Neuronal stem cell (in vitro differentiated cells): Measurements from ENCODE around the gene CDKL1.

Experiments
- DNase-seq: peaks from one replicate; pipeline ENCODE4 v3.0.0-alpha.2; 2013; ENCODE audit warnings: low spot score
- H2AFZ ChIP-seq: one replicate; pipeline ENCODE4 v1.6.1; 2013; ENCODE audit warnings: mild to moderate bottlenecking, low read length, inconsistent platforms
- H2AK5ac ChIP-seq: 2 replicates; pipeline ENCODE4 v1.6.1; 2013; ENCODE audit warnings: low read depth, mild to moderate bottlenecking, inconsistent platforms, low read length, moderate library complexity, mixed read lengths
- H2BK120ac ChIP-seq: 2 replicates; pipeline ENCODE4 v1.6.1; 2013; ENCODE audit warnings: low read depth, mild to moderate bottlenecking, inconsistent platforms, low read length, moderate library complexity, mixed read lengths
- H2BK12ac ChIP-seq: one replicate; pipeline ENCODE4 v1.6.1; 2013; ENCODE audit warnings: low read length, inconsistent platforms
- H2BK15ac ChIP-seq: 2 replicates; pipeline ENCODE4 v1.6.1; 2013; ENCODE audit warnings: mild to moderate bottlenecking, low read length, inconsistent platforms, mixed read lengths
- H2BK5ac ChIP-seq: one replicate; pipeline ENCODE4 v1.6.1; 2013; ENCODE audit warnings: inconsistent platforms, mild to moderate bottlenecking, low read length, moderate library complexity
- H3K14ac ChIP-seq: one replicate; pipeline ENCODE4 v1.6.1; 2013; ENCODE audit warnings: low read length, inconsistent platforms
- H3K18ac ChIP-seq: 2 replicates; pipeline ENCODE4 v1.6.1; 2013; ENCODE audit warnings: low read length, inconsistent platforms
- H3K23ac ChIP-seq: 2 replicates; pipeline ENCODE4 v1.6.1; 2013; ENCODE audit warnings: low read depth, mild to moderate bottlenecking, mixed read lengths, low read length, inconsistent platforms; ENCODE audit not compliant: poor library complexity
- H3K27ac ChIP-seq: replicated peaks from 3 replicates; pipeline ENCODE4 v1.5.1; 2013; ENCODE audit warnings: low read length, inconsistent platforms
- H3K27me3 ChIP-seq, 3 experiments: 2 replicates each; pipeline ENCODE4 v1.6.1; 2013; ENCODE audit warnings: low read length in 3 of 3, mild to moderate bottlenecking in 2 of 3, inconsistent platforms in 1 of 3, low read depth in 1 of 3, mixed read lengths in 1 of 3, moderate library complexity in 1 of 3; ENCODE audit not compliant: control insufficient read depth in 3 of 3, insufficient read depth in 3 of 3
- H3K36me3 ChIP-seq, 2 donors: replicated peaks in 1 of 2; 2 replicates each; pipeline ENCODE4 v1.6.1; 2013; ENCODE audit warnings: low read length in 2 of 2; ENCODE audit not compliant: control insufficient read depth in 2 of 2, insufficient read depth in 2 of 2
- H3K4ac ChIP-seq: 2 replicates; pipeline ENCODE4 v1.6.1; 2013; ENCODE audit warnings: inconsistent platforms, mild to moderate bottlenecking, low read length, moderate library complexity
- H3K4me1 ChIP-seq, 2 donors: 1 replicate in 1 of 2; 2 replicates in 1 of 2; pipeline ENCODE4 v1.6.1; 2013; ENCODE audit warnings: low read length in 2 of 2, low read depth in 1 of 2; ENCODE audit not compliant: control insufficient read depth in 2 of 2, insufficient read depth in 1 of 2
- H3K4me2 ChIP-seq: one replicate; pipeline ENCODE4 v1.6.1; 2013; ENCODE audit warnings: mild to moderate bottlenecking, low read length, inconsistent platforms; ENCODE audit not compliant: insufficient read depth, poor library complexity, severe bottlenecking
- H3K4me3 ChIP-seq, 2 donors: 2 replicates each; pipeline ENCODE4 v1.5.1; 2013; ENCODE audit warnings: low read length in 2 of 2, mild to moderate bottlenecking in 2 of 2, inconsistent platforms in 1 of 2, moderate library complexity in 1 of 2
- H3K79me1 ChIP-seq: one replicate; pipeline ENCODE4 v1.6.1; 2013; ENCODE audit warnings: low read depth, mild to moderate bottlenecking, inconsistent platforms, low read length, moderate library complexity
- H3K9ac ChIP-seq: one replicate; pipeline ENCODE4 v1.6.1; 2013; ENCODE audit warnings: mild to moderate bottlenecking, low read depth, low read length, inconsistent platforms; ENCODE audit not compliant: poor library complexity
- H3K9me3 ChIP-seq, 2 donors: replicated peaks in 1 of 2; 2 replicates each; pipeline versions ENCODE3 to v1.6.1; 2013; ENCODE audit warnings: low read length in 2 of 2, mild to moderate bottlenecking in 2 of 2, inconsistent platforms in 1 of 2, low read depth in 1 of 2, mixed read lengths in 1 of 2, moderate library complexity in 1 of 2; ENCODE audit not compliant: control insufficient read depth in 2 of 2, insufficient read depth in 1 of 2
- H4K8ac ChIP-seq: one replicate; pipeline ENCODE4 v1.6.1; 2013; ENCODE audit warnings: low read depth, mild to moderate bottlenecking, inconsistent platforms, low read length, moderate library complexity
- H4K91ac ChIP-seq: one replicate; pipeline ENCODE4 v1.6.1; 2013; ENCODE audit warnings: low read length, low read depth, mild to moderate bottlenecking, inconsistent platforms; ENCODE audit not compliant: poor library complexity
- WGBS, 2 donors: extraction: QIAGEN DNeasy Blood & Tissue Kit; methylation state at CpG; one replicate each; pipeline ENCODE4 v1.1.7; 2013; ENCODE audit warnings: missing lambda C conversion rate in 2 of 2, mixed read lengths in 1 of 2; ENCODE audit not compliant: insufficient read length in 2 of 2, insufficient replicate concordance in 1 of 2; ENCODE audit errors: extremely low coverage in 2 of 2; 5-methylcytosine and 5-hydroxymethylcytosine counted together

The CDKL1 gene

DNA sequence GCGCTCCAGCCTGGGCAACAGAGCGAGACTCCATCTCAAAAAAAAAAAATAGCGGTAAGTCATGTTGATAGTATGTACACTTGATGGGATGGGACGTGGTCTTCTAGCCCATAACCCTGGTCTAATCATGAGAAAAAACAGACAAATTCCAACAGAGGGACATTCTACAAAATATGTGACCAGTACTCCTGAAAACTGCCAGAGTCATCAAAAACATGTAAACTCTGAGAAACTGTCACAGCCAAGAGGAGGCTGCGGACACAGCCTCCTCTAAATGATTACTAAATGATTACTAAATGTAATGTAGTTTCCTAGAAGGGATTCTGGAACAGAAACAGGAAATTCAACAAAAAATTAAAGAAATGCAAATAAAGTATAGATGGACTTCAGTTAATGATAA lies 20.9 kb downstream of the CDKL1 start:
- no peak overlapping the region for H2BK12ac ChIP-seq
- H3K27ac ChIP-seq = no peak overlapping the region
- no peak overlapping the region for H2BK5ac ChIP-seq
- no peak overlapping the region for H3K4ac ChIP-seq
- no peak overlapping the region for H2BK120ac ChIP-seq
- H2AFZ ChIP-seq = no peak overlapping the region
- H3K36me3 ChIP-seq = no peaks in the 10 kb centered on the region
- no peaks in the 10 kb centered on the region for H3K9me3 ChIP-seq
- H2BK15ac ChIP-seq = no peak overlapping the region
- H4K91ac ChIP-seq = no peak overlapping the region
- no peak overlapping the region for H3K14ac ChIP-seq
- H3K18ac ChIP-seq = no peak overlapping the region
- no CpG with 5 or more reads among the region's 5 CpGs for WGBS, 2 donors
- H2AK5ac ChIP-seq = no peak overlapping the region
- no peak for DNase-seq
- H3K9ac ChIP-seq = no peak overlapping the region
- H3K23ac ChIP-seq = no peak overlapping the region
- no peak overlapping the region for H4K8ac ChIP-seq
- no peaks in the 10 kb centered on the region for H3K27me3 ChIP-seq
- H3K4me2 ChIP-seq = no peak overlapping the region
- no peak overlapping the region for H3K4me3 ChIP-seq
- H3K79me1 ChIP-seq = no peaks in the 10 kb centered on the region
- peaks cover 0 to 10% of the 10 kb centered on the region in 2 donors for H3K4me1 ChIP-seq

DNA sequence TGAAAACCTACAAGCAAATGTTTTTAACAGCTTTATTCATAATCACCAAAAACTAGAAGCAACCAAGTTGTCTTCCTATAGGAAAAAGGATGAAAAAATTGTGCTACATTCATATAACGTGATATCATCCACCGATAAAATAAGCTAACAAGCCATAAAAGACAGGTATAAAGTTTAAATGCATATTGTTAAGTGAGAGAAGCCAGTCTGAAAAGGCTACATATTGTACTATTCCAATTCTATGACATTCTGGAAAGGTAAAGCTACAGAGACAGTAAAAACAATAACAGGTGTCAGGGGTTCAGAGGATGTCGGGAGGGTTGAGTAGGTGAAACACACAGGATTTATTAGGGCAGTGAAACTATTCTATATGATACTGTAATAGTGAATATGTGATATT lies 22.7 kb downstream of the CDKL1 start:
- H4K91ac ChIP-seq = no peak overlapping the region

DNA sequence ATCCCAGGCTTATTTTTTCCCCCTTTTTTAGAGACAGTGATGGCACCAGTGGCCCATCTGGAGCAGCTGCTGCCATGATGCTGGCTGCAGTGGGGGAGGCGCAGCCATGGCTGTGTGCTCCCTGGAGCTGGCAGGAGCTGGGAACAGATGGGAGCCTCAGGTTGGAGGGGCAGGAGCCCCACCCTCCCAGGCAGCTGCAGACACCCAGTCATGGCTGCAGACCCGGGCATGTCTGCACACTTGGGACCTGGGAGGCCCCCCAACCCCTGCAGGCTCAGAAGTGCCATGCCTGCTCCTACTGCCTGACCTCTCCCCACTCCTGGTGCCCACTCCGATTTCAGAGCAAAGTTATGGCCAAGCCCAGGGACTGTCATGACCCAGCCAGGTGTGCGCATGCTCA lies 25.1 kb downstream of the CDKL1 start:
- Histone ChIP-seq H3K4me2 (no peak overlapping the region), H3K14ac (no peak overlapping the region), H3K9me3 (no peaks in the 10 kb centered on the region), H2BK15ac (no peak overlapping the region), H2AK5ac (peak overlapping the region; percentile 86), H3K27ac (no peak overlapping the region), H4K8ac (no peak overlapping the region), H3K4me3 (no peak overlapping the region), H3K4me1 (no peaks in the 10 kb centered on the region), H3K4ac (no peak overlapping the region), H2BK120ac (no peak overlapping the region), H3K36me3 (no peaks in the 10 kb centered on the region), H3K79me1 (no peaks in the 10 kb centered on the region), H3K27me3 (no peaks in the 10 kb centered on the region), H2BK12ac (no peak overlapping the region), H2BK5ac (no peak overlapping the region), H4K91ac (no peak overlapping the region), H3K23ac (peak overlapping the region; percentile 15), H3K18ac (peak overlapping the region; percentile 64), H2AFZ (no peak overlapping the region), H3K9ac (no peak overlapping the region)
- DNase-seq = no peak
- WGBS, 2 donors = no CpG with 5 or more reads among the region's 4 CpGs

More for the DNA sequence above, 22.7 kb downstream of the CDKL1 start:
- H2BK15ac ChIP-seq = no peak overlapping the region
- H3K27me3 ChIP-seq = no peaks in the 10 kb centered on the region
- no peak overlapping the region for H3K14ac ChIP-seq
- no peak overlapping the region for H3K4ac ChIP-seq
- H2BK5ac ChIP-seq = no peak overlapping the region
- H3K9me3 ChIP-seq = no peaks in the 10 kb centered on the region
- DNase-seq = no peak
- no peak overlapping the region for H3K9ac ChIP-seq
- no peaks in the 10 kb centered on the region for H3K36me3 ChIP-seq
- H3K4me1 ChIP-seq = peaks cover 0 to 10% of the 10 kb centered on the region in 2 donors
- no peak overlapping the region for H2AK5ac ChIP-seq
- H3K23ac ChIP-seq = no peak overlapping the region
- H4K8ac ChIP-seq = no peak overlapping the region
- H3K27ac ChIP-seq = no peak overlapping the region
- H2BK12ac ChIP-seq = no peak overlapping the region
- no peak overlapping the region for H2AFZ ChIP-seq
- no peaks in the 10 kb centered on the region for H3K79me1 ChIP-seq
- no peak overlapping the region for H3K4me2 ChIP-seq
- H3K4me3 ChIP-seq = no peak overlapping the region
- no CpG with 5 or more reads among the region's 3 CpGs for WGBS, 2 donors
- no peak overlapping the region for H2BK120ac ChIP-seq
- H3K18ac ChIP-seq = no peak overlapping the region

DNA sequence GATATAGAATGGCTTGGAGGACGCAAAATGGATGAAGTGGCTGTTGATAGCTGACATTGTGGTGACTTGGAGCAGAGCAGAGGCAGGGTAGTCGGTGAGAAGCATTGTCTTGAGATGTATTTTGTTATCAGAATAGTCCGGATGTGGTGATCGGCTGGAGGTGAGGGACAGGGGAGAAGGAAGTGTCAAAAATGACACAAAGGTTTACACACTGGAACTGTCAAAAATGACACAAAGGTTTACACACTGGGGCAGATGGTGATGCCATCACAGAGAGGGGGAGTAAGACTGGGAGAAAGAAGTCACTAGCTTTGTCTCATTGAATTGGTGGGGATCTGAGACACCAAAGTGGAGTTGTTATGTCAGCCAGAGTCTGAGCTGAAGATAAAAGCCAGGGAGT lies 30.1 kb downstream of the CDKL1 start:
- Histone ChIP-seq H2BK5ac (peak overlapping the region; percentile 78), H3K4me3 (no peak overlapping the region), H3K36me3 (no peaks in the 10 kb centered on the region), H2AK5ac (no peak overlapping the region), H3K79me1 (no peaks in the 10 kb centered on the region), H3K4me2 (no peak overlapping the region), H2AFZ (no peak overlapping the region), H2BK15ac (no peak overlapping the region), H2BK12ac (no peak overlapping the region), H3K9ac (no peak overlapping the region), H3K23ac (no peak overlapping the region), H3K4ac (no peak overlapping the region), H3K14ac (no peak overlapping the region), H3K18ac (no peak overlapping the region), H3K4me1 (no peaks in the 10 kb centered on the region), H3K27me3 (no peaks in the 10 kb centered on the region), H4K91ac (no peak overlapping the region), H3K27ac (no peak overlapping the region), H2BK120ac (no peak overlapping the region), H3K9me3 (peaks cover 0 to 2% of the 10 kb centered on the region in 2 donors), H4K8ac (no peak overlapping the region)
- WGBS, 2 donors = no CpG with 5 or more reads among the region's 4 CpGs
- no peak for DNase-seq
